ENCODE measurements around the gene TCTN2. TPM values are rescaled to one million over a fixed set of nuclear protein-coding genes. Genes with fewer than 3 reads are reported as not detected.
A peak's percentile ranks its signal among the peaks of the same experiment; 100 is the strongest.

TCTN2 gene
- total RNA-seq, 2 donors from 2014 or later = 5.9 to 8.0 TPM

GRCh38 chr12:123731596-123731995 is 60.7 kb downstream of the TCTN2 start:
- Mint-ChIP-seq H3K27ac (peak overlapping the region; percentile 13), H3K4me1 (ENCODE audit: low read depth) (peaks cover 53% of the 10 kb centered on the region), H3K9me3 (no peaks in the 10 kb centered on the region), H3K36me3 (ENCODE audit: insufficient read depth in 2 of 2) (peaks cover 17 to 55% of the 10 kb centered on the region in 2 donors), H3K4me3 (no peak overlapping the region), H3K27me3 (ENCODE audit: low read depth) (no peaks in the 10 kb centered on the region)
- DNase-seq = no peak
- ATAC-seq (replicated peaks in 1 of 2) = no peak

- Mint-ChIP-seq H3K4me1 (ENCODE audit: low read depth) (peaks cover 53% of the 10 kb centered on the region), H3K9me3 (no peaks in the 10 kb centered on the region), H3K27me3 (ENCODE audit: low read depth) (no peaks in the 10 kb centered on the region), H3K4me3 (no peak overlapping the region), H3K36me3 (ENCODE audit: insufficient read depth in 2 of 2) (peaks cover 17 to 58% of the 10 kb centered on the region in 2 donors), H3K27ac (no peak overlapping the region)
- no peak for ATAC-seq (replicated peaks in 1 of 2)
- no peak for DNase-seq
Observed at GRCh38 chr12:123732251-123732650, 61.3 kb downstream of the TCTN2 start.

GRCh38 chr12:123733229-123733628 is 62.3 kb downstream of the TCTN2 start:
- ATAC-seq (replicated peaks in 1 of 2) = peak; percentile 51 to 53
- no peak for DNase-seq
- H3K36me3 Mint-ChIP-seq (ENCODE audit: insufficient read depth in 2 of 2) = peaks cover 17 to 55% of the 10 kb centered on the region in 2 donors
- H3K27me3 Mint-ChIP-seq (ENCODE audit: low read depth) = no peaks in the 10 kb centered on the region
- peaks cover 54% of the 10 kb centered on the region for H3K4me1 Mint-ChIP-seq (ENCODE audit: low read depth)
- peak overlapping the region; percentile 80 for H3K27ac Mint-ChIP-seq
- no peak overlapping the region for H3K4me3 Mint-ChIP-seq
- no peaks in the 10 kb centered on the region for H3K9me3 Mint-ChIP-seq

GRCh38 chr12:123734268-123734667 is 63.4 kb downstream of the TCTN2 start:
- H3K4me1 Mint-ChIP-seq (ENCODE audit: low read depth) = peaks cover 52% of the 10 kb centered on the region
- no peak overlapping the region for H3K4me3 Mint-ChIP-seq
- H3K27ac Mint-ChIP-seq = no peak overlapping the region
- peaks cover 15 to 53% of the 10 kb centered on the region in 2 donors for H3K36me3 Mint-ChIP-seq (ENCODE audit: insufficient read depth in 2 of 2)
- no peak for DNase-seq
- H3K27me3 Mint-ChIP-seq (ENCODE audit: low read depth) = no peaks in the 10 kb centered on the region
- ATAC-seq (replicated peaks in 1 of 2) = no peak
- H3K9me3 Mint-ChIP-seq = no peaks in the 10 kb centered on the region

DNA sequence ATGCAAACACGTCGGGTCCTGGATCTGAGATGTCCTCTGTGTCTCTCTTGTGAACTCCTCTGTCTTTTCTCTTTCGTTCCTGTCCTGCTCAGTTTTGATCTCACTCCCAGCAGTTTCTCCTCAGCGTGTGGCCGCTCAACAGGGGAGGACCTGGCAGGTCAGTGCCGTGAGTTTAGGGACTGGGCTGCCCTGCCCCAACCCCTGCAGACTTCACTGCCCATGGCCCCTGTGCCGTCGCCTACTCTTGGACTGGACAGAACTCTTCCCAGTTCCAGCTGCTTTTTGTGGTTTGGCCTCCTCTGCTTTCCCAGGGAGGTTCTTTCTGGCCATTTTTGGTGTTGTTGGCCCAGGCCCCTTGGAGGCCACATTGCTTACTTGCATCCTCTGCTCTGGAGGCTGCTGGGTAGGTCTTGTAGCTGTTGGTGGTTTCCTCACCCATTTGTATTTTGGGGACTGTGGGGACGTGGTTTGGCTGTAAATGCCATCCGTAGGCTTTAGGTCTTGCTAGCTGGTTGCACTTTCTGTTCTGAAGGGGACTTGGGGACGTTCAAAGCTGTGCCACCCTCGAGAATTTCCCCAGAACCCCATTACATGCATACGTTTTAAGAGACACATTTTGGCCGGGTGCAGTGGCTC is 71.1 kb downstream of the TCTN2 start:
- Mint-ChIP-seq H3K36me3 (ENCODE audit: insufficient read depth in 2 of 2) (peaks cover 16 to 62% of the 10 kb centered on the region in 2 donors), H3K4me3 (peak overlapping the region; percentile 54 to 73), H3K9me3 (no peaks in the 10 kb centered on the region), H3K27me3 (ENCODE audit: low read depth) (no peaks in the 10 kb centered on the region), H3K4me1 (ENCODE audit: low read depth) (peaks cover 43% of the 10 kb centered on the region), H3K27ac (peak overlapping the region; percentile 92)
- ATAC-seq (replicated peaks in 1 of 2) (peak; percentile 73 to 78), DNase-seq (peak; percentile 26 to 27)

DNA sequence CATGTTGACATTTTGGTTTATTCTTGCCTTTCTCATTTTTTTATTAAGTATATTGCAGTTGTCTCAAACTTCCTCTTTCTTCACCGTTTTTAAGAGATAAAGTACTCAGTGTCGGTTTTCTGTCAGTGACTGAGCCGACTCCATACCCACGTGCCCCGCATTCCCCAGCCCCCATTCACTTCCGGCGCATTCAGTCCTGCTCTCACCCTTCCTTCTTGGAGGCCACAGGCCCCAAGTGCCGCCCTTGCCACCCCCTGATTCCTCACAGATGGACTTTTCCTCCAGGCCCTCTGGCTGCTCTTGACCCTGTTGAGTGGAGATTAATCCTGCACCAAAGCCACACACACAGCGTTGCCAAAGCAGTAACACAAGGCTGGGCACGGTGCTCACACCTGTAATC is 72.1 kb downstream of the TCTN2 start:
- H3K36me3 Mint-ChIP-seq (ENCODE audit: insufficient read depth in 2 of 2) = peaks cover 16 to 63% of the 10 kb centered on the region in 2 donors
- H3K4me3 Mint-ChIP-seq = peak overlapping the region; percentile 20 to 52
- no peaks in the 10 kb centered on the region for H3K9me3 Mint-ChIP-seq
- H3K4me1 Mint-ChIP-seq (ENCODE audit: low read depth) = peaks cover 40% of the 10 kb centered on the region
- ATAC-seq (replicated peaks in 1 of 2) = no peak
- DNase-seq = no peak
- H3K27me3 Mint-ChIP-seq (ENCODE audit: low read depth) = no peaks in the 10 kb centered on the region
- H3K27ac Mint-ChIP-seq = peak overlapping the region; percentile 63

DNA sequence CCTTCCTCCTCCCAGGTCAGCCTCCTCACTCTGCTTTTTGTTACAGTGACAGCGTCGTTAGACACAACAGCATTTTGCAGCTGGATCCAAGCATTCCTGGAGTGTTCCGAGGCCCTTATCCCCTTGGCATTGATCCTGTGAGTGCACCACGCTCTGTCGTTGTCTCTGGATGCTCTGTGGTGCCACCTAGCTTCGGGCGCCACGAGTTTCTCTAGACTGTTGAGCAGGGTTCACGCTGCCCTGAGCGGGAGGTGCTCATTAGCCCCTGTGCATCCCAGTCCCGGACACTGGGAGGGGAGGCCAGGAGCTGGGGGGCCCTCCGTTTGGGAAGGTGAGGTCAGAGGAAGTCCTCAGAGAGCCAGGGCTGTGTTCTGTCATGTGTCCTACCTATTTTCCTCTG is 73.9 kb downstream of the TCTN2 start:
- Mint-ChIP-seq H3K4me1 (ENCODE audit: low read depth) (peaks cover 34% of the 10 kb centered on the region), H3K27me3 (ENCODE audit: low read depth) (no peaks in the 10 kb centered on the region), H3K36me3 (ENCODE audit: insufficient read depth in 2 of 2) (peaks cover 16 to 59% of the 10 kb centered on the region in 2 donors), H3K27ac (no peak overlapping the region), H3K9me3 (no peaks in the 10 kb centered on the region), H3K4me3 (no peak overlapping the region)
- ATAC-seq (replicated peaks in 1 of 2) (no peak), DNase-seq (no peak)

DNA sequence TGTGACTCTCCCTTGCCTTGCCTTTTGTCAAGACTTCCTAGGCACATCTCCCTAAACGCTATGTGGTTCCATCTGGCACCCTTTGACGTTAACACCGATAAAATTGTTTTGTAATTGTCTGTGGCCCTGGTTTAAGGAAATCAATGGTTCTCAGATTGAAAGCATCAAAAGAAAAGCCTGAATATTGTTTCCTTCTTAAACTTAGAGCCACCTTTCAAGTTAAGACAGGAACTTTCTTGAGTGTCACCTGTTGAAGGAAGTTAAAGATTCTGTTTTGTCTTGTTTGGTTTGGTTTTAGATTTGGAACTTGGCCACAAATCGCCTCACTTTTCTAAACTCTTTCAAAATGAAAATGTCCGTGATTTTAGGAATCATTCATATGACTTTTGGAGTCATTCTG is 76.4 kb downstream of the TCTN2 start:
- Mint-ChIP-seq H3K9me3 (no peaks in the 10 kb centered on the region), H3K27me3 (ENCODE audit: low read depth) (no peaks in the 10 kb centered on the region), H3K4me1 (ENCODE audit: low read depth) (peaks cover 38% of the 10 kb centered on the region), H3K4me3 (no peak overlapping the region), H3K36me3 (ENCODE audit: insufficient read depth in 2 of 2) (peaks cover 7 to 54% of the 10 kb centered on the region in 2 donors), H3K27ac (peak overlapping the region; percentile 84)
- DNase-seq (no peak), ATAC-seq (replicated peaks in 1 of 2) (no peak)

GRCh38 chr12:123748161-123748560 is 77.2 kb downstream of the TCTN2 start:
- no peak for DNase-seq
- Mint-ChIP-seq H3K9me3 (no peaks in the 10 kb centered on the region), H3K27me3 (ENCODE audit: low read depth) (no peaks in the 10 kb centered on the region), H3K27ac (no peak overlapping the region), H3K4me1 (ENCODE audit: low read depth) (peaks cover 33% of the 10 kb centered on the region), H3K4me3 (no peak overlapping the region), H3K36me3 (ENCODE audit: insufficient read depth in 2 of 2) (peaks cover 7 to 50% of the 10 kb centered on the region in 2 donors)
- ATAC-seq (replicated peaks in 1 of 2) = no peak

GRCh38 chr12:123748661-123749060 is 77.7 kb downstream of the TCTN2 start:
- Mint-ChIP-seq H3K4me1 (ENCODE audit: low read depth) (peaks cover 30% of the 10 kb centered on the region), H3K36me3 (ENCODE audit: insufficient read depth in 2 of 2) (peaks cover 7 to 48% of the 10 kb centered on the region in 2 donors), H3K27me3 (ENCODE audit: low read depth) (no peaks in the 10 kb centered on the region), H3K27ac (no peak overlapping the region), H3K4me3 (no peak overlapping the region), H3K9me3 (no peaks in the 10 kb centered on the region)
- DNase-seq (no peak), ATAC-seq (replicated peaks in 1 of 2) (no peak)

DNA sequence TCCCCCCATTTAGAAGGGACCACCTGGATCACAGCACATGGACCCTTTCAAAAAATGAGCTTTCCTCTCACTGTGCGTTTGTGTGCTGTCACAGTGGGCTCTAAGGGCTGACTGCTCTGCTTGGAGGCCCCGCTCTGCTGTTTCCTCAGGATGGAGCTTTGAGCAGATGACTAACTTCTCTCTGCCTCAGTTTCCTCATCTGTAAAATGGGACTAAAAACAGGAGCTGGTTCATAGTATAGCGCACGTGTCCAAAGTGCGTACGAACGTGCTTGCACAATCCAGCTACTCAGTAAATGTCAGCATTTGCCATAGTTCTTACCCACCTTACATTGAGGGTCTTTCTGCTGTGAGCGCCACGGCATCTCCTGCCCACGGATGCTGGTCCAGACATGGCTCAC is 78.4 kb downstream of the TCTN2 start:
- Mint-ChIP-seq H3K36me3 (ENCODE audit: insufficient read depth in 2 of 2) (peaks cover 9 to 47% of the 10 kb centered on the region in 2 donors), H3K4me1 (ENCODE audit: low read depth) (peaks cover 30% of the 10 kb centered on the region), H3K9me3 (no peaks in the 10 kb centered on the region), H3K27me3 (ENCODE audit: low read depth) (no peaks in the 10 kb centered on the region), H3K4me3 (no peak overlapping the region), H3K27ac (no peak overlapping the region)
- DNase-seq (no peak), ATAC-seq (replicated peaks in 1 of 2) (no peak)

DNA sequence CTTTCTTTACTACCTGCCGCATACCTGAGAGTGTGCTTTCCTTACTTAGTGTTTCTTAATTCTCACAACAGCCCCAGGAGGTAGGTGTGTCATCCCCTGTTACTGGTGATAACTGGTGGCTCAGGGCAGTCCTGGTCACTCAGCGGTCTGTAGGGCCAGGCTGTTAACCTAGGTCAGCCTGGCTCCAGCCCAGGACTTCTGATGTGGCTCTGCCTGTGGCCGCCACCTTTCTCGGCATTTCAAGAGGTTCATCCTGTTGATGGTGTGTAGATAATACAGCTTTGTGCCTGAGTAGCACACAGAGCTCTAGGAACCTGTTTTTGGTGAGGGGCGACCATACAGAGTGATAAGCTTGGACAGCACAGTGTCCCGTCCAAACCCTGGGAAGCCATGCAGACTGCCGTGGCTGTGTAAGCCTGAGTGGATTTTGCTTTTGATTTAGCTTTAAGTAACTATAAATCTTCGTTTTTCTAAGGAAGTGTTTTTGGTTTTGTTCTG is 79.3 kb downstream of the TCTN2 start:
- Mint-ChIP-seq H3K36me3 (ENCODE audit: insufficient read depth in 2 of 2) (peaks cover 8 to 43% of the 10 kb centered on the region in 2 donors), H3K9me3 (no peaks in the 10 kb centered on the region), H3K27me3 (ENCODE audit: low read depth) (no peaks in the 10 kb centered on the region), H3K27ac (no peak overlapping the region), H3K4me1 (ENCODE audit: low read depth) (peaks cover 27% of the 10 kb centered on the region), H3K4me3 (no peak overlapping the region)
- DNase-seq (no peak), ATAC-seq (replicated peaks in 1 of 2) (no peak)

GRCh38 chr12:123752046-123752445 is 81.1 kb downstream of the TCTN2 start:
- Mint-ChIP-seq H3K27ac (peak overlapping the region; percentile 1), H3K36me3 (ENCODE audit: insufficient read depth in 2 of 2) (peaks cover 8 to 37% of the 10 kb centered on the region in 2 donors), H3K9me3 (no peaks in the 10 kb centered on the region), H3K27me3 (ENCODE audit: low read depth) (no peaks in the 10 kb centered on the region), H3K4me1 (ENCODE audit: low read depth) (peaks cover 21% of the 10 kb centered on the region), H3K4me3 (no peak overlapping the region)
- ATAC-seq (replicated peaks in 1 of 2) (peak; percentile 27 to 43), DNase-seq (no peak)

Data from activated T-cell treated with anti-CD3 and anti-CD28 coated beads, Interleukin-2, amount 50 U/mL, for 72 hours (primary cell).